ENCODE measurements around the gene LIX1L.

DNA sequence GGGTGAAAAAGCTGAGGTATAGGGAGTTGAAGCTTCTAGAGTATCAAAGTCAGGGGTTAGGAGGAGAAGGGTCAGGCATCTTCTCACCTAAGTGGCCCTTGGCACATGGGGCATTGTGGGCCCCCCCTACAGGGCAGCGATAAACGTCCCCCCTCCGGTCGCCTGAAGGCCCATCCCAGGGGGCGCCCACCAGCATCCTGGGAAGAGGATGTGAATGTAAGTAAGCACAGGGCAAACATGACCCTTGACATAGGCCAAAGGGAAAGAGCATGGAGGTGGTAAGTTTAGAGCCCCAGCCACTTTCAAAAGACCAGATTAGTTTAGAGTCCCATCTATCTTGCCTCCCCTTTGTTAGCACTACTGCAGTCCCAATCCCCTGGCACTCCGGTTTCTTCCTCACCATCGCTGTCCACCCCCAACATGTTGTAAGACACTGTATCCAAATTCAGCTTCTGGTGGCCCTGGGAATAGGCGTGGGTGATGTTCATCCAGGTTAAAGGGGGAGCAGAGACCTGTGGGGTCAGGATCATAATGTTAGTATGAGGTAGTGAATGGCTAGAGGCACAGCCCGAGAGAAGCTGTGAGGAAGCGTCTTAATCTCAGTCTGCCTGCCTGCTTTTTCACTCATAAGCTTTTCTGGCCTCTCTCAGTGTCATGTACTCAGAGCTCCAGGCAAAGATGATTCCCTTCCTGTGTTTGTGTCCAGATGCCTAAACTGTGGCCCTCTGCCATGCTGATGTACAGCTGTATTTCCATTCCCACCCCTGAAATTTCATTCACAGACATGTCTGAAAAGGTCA, 50.7 kb downstream of the LIX1L start:
- TF ChIP-seq, protein P1, sequence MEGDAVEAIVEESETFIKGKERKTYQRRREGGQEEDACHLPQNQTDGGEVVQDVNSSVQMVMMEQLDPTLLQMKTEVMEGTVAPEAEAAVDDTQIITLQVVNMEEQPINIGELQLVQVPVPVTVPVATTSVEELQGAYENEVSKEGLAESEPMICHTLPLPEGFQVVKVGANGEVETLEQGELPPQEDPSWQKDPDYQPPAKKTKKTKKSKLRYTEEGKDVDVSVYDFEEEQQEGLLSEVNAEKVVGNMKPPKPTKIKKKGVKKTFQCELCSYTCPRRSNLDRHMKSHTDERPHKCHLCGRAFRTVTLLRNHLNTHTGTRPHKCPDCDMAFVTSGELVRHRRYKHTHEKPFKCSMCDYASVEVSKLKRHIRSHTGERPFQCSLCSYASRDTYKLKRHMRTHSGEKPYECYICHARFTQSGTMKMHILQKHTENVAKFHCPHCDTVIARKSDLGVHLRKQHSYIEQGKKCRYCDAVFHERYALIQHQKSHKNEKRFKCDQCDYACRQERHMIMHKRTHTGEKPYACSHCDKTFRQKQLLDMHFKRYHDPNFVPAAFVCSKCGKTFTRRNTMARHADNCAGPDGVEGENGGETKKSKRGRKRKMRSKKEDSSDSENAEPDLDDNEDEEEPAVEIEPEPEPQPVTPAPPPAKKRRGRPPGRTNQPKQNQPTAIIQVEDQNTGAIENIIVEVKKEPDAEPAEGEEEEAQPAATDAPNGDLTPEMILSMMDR (conservative IDR thresholded peaks at IDR 0.05; ENCODE audit: low read length) = no peak
- TF ChIP-seq EZH2phosphoT487 (IDR thresholded peaks at IDR 0.05; ENCODE audit: borderline replicate concordance, low read depth, low read length) = no peak

Measured in OCI-LY7 (cell line).